Measurements from ENCODE around the gene CWF19L2. TPM values are rescaled to one million over a fixed set of nuclear protein-coding genes. Genes with fewer than 3 reads are reported as not detected.
"Not testable (repeated sequence)": the region's sequence is repeated elsewhere in the genome, so short reads cannot be mapped to it uniquely, and the experiment has no call there.

CWF19L2 gene
- total RNA-seq, 4 donors from 2014 or later: 11.8 to 18.5 (median 16.4) TPM

- intact Hi-C loops (cut with DNase I; ENCODE audit: low total_unique reads): no loop called here
- WGBS, 2 donors: 79 to 84% methylated on average over 1 of the region's 1 CpG
- H3K4me3 ChIP-seq (ENCODE audit: low read depth, poor library complexity, severe bottlenecking): no peak overlapping the region
- TF ChIP-seq POLR2A (IDR thresholded peaks at IDR 0.05) (no peak), CTCF (IDR thresholded peaks at IDR 0.05) (no peak)
- DNase-seq (ENCODE audit: low spot score in 2 of 2): no peak
These were observed 44.3 kb downstream of the CWF19L2 start for GRCh38 chr11:107413352-107413751.

- H3K4me3 ChIP-seq (ENCODE audit: low read depth, poor library complexity, severe bottlenecking): no peak overlapping the region
- TF ChIP-seq CTCF (IDR thresholded peaks at IDR 0.05) (no peak), POLR2A (IDR thresholded peaks at IDR 0.05) (no peak)
- DNase-seq (ENCODE audit: low spot score in 2 of 2): no peak
- intact Hi-C loops (cut with DNase I; ENCODE audit: low total_unique reads): no loop called here
- 83 to 93% methylated on average over 1 of the region's 1 CpG for WGBS, 2 donors
These were observed 48.8 kb downstream of the CWF19L2 start for GRCh38 chr11:107408762-107409211.

- intact Hi-C loops (cut with DNase I; ENCODE audit: low total_unique reads): no loop called here
These were observed 52.4 kb downstream of the CWF19L2 start for GRCh38 chr11:107405260-107405659.

GRCh38 chr11:107401131-107401530 lies 56.5 kb downstream of the CWF19L2 start:
- intact Hi-C loops (cut with DNase I; ENCODE audit: low total_unique reads); H3K4me3 ChIP-seq (ENCODE audit: low read depth, poor library complexity, severe bottlenecking); DNase-seq (ENCODE audit: low spot score in 2 of 2): not testable (repeated sequence)
- 94 to 95% methylated on average over 2 of the region's 2 CpGs for WGBS, 2 donors

More at GRCh38 chr11:107405260-107405659, 52.4 kb downstream of the CWF19L2 start:
- no peak for DNase-seq (ENCODE audit: low spot score in 2 of 2)
- 90 to 93% methylated on average over 1 of the region's 1 CpG for WGBS, 2 donors
- no peak overlapping the region for H3K4me3 ChIP-seq (ENCODE audit: low read depth, poor library complexity, severe bottlenecking)
- no peak for TF ChIP-seq CTCF (IDR thresholded peaks at IDR 0.05)
- no peak for TF ChIP-seq POLR2A (IDR thresholded peaks at IDR 0.05)

GRCh38 chr11:107397357-107397756 lies 60.3 kb downstream of the CWF19L2 start:
- no peak for DNase-seq (ENCODE audit: low spot score in 2 of 2)
- intact Hi-C loops (cut with DNase I; ENCODE audit: low total_unique reads): no loop called here
- H3K4me3 ChIP-seq (ENCODE audit: low read depth, poor library complexity, severe bottlenecking): no peak overlapping the region
- TF ChIP-seq CTCF (IDR thresholded peaks at IDR 0.05): no peak
- TF ChIP-seq POLR2A (IDR thresholded peaks at IDR 0.05): no peak
- 80 to 81% methylated on average over 3 to 4 of the region's 4 CpGs for WGBS, 2 donors

- no peak overlapping the region for H3K4me3 ChIP-seq (ENCODE audit: low read depth, poor library complexity, severe bottlenecking)
- no peak for DNase-seq (ENCODE audit: low spot score in 2 of 2)
- WGBS, 2 donors: 61 to 67% methylated on average over 3 of the region's 3 CpGs
- intact Hi-C loops (cut with DNase I; ENCODE audit: low total_unique reads): no loop called here
- no peak for TF ChIP-seq CTCF (IDR thresholded peaks at IDR 0.05)
- no peak for TF ChIP-seq POLR2A (IDR thresholded peaks at IDR 0.05)
These were observed 65.0 kb downstream of the CWF19L2 start for GRCh38 chr11:107392611-107393010.

- H3K4me3 ChIP-seq (ENCODE audit: low read depth, poor library complexity, severe bottlenecking); DNase-seq (ENCODE audit: low spot score in 2 of 2); intact Hi-C loops (cut with DNase I; ENCODE audit: low total_unique reads): not testable (repeated sequence)
- WGBS, 2 donors: 94 to 95% methylated on average over 4 of the region's 4 CpGs
These were observed 66.9 kb downstream of the CWF19L2 start for GRCh38 chr11:107390701-107391100.
